ENCODE measurements around the gene BICD1.

DNA sequence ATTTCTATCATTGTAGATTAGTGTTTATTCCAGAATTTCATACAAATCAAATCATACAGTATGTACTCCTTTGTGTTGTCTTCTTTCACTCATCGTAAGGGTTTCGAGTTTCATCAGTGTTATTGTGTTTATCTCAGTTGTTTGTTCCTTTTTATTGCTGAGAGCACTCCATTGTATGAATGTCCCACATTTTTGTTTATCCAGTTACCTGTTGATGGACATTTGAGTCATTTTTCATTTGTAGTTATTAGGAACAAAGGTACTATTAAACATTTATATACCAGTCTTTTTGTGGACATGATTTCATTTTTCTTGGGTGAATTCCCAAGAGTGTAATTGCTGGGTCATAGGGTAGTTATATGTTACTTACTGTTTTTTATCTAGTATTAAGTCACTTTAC lies 70.0 kb downstream of the BICD1 start:
- TF ChIP-seq, protein P1, sequence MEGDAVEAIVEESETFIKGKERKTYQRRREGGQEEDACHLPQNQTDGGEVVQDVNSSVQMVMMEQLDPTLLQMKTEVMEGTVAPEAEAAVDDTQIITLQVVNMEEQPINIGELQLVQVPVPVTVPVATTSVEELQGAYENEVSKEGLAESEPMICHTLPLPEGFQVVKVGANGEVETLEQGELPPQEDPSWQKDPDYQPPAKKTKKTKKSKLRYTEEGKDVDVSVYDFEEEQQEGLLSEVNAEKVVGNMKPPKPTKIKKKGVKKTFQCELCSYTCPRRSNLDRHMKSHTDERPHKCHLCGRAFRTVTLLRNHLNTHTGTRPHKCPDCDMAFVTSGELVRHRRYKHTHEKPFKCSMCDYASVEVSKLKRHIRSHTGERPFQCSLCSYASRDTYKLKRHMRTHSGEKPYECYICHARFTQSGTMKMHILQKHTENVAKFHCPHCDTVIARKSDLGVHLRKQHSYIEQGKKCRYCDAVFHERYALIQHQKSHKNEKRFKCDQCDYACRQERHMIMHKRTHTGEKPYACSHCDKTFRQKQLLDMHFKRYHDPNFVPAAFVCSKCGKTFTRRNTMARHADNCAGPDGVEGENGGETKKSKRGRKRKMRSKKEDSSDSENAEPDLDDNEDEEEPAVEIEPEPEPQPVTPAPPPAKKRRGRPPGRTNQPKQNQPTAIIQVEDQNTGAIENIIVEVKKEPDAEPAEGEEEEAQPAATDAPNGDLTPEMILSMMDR (IDR thresholded peaks at IDR 0.05; ENCODE audit: borderline replicate concordance, extremely low read depth, low read length, poor library complexity, severe bottlenecking) = no peak
- no peak for TF ChIP-seq EZH2 (IDR thresholded peaks at IDR 0.05; ENCODE audit: borderline replicate concordance, low read depth, low read length, severe bottlenecking)

Data from DND-41 (cell line).